DND-41 (cell line): Measurements from ENCODE around the gene HNRNPLL.
A peak's percentile ranks its signal among the peaks of the same experiment; 100 is the strongest.
"Not testable (repeated sequence)": the region's sequence is repeated elsewhere in the genome, so short reads cannot be mapped to it uniquely, and the experiment has no call there.

Experiments
- ATAC-seq: fragments of 200-7000 bp; cut with Tn5 transposase; 3 replicates; pipeline ENCODE4 v1.9.1; 2021; ENCODE audit warnings: low read depth; ENCODE audit not compliant: insufficient read depth
- DNase-seq: peaks from one replicate; pipeline ENCODE4 v3.0.0-alpha.2; 2020
- H2AFZ ChIP-seq: 2 replicates; pipeline ENCODE4 v1.6.0; 2012; ENCODE audit warnings: low read depth, low read length
- H3K27ac ChIP-seq: 2 replicates; pipeline ENCODE4 v1.5.1; 2012; ENCODE audit warnings: low read length, inconsistent platforms
- H3K27me3 ChIP-seq: fragments of 200-600 bp; sonication (generic); 2 replicates; pipeline ENCODE4 v1.6.0; 2012; ENCODE audit warnings: low read length, mild to moderate bottlenecking, inconsistent platforms; ENCODE audit not compliant: insufficient read depth, poor library complexity
- H3K36me3 ChIP-seq: 2 replicates; pipeline ENCODE4 v1.5.1; 2012; ENCODE audit warnings: low read length, inconsistent platforms; ENCODE audit not compliant: insufficient read depth
- H3K4me1 ChIP-seq: 2 replicates; pipeline ENCODE4 v1.5.1; 2012; ENCODE audit warnings: mild to moderate bottlenecking, low read length; ENCODE audit not compliant: insufficient read depth
- H3K4me2 ChIP-seq: 2 replicates; pipeline ENCODE4 v1.6.0; 2012; ENCODE audit warnings: mild to moderate bottlenecking, moderate library complexity, low read length, inconsistent platforms; ENCODE audit not compliant: insufficient read depth
- H3K4me3 ChIP-seq, 2 experiments: fragments of 200-600 bp in 1 of 2; shearing (Covaris generic) in 1 of 2; 2 replicates each; pipeline ENCODE4 v1.5.1; 2012 to 2016; ENCODE audit warnings: inconsistent platforms in 2 of 2, low read length in 2 of 2, mild to moderate bottlenecking in 2 of 2, low read depth in 1 of 2, moderate library complexity in 1 of 2
- H3K79me2 ChIP-seq: 2 replicates; pipeline ENCODE4 v1.6.0; 2012; ENCODE audit warnings: low read length, inconsistent platforms; ENCODE audit not compliant: insufficient read depth
- H3K9ac ChIP-seq: 2 replicates; pipeline ENCODE4 v1.6.0; 2012; ENCODE audit warnings: low read depth, mild to moderate bottlenecking, inconsistent platforms, low read length, moderate library complexity
- H3K9me3 ChIP-seq: 2 replicates; pipeline ENCODE4 v1.5.1; 2012; ENCODE audit warnings: low read length, moderate library complexity, mild to moderate bottlenecking, inconsistent platforms; ENCODE audit not compliant: insufficient read depth, severe bottlenecking
- H4K20me1 ChIP-seq: 2 replicates; pipeline ENCODE4 v1.6.0; 2012; ENCODE audit warnings: low read length; ENCODE audit not compliant: insufficient read depth
- EZH2 ChIP-seq: IDR thresholded peaks from 3 replicates; pipeline ENCODE4 v1.6.1; 2012; ENCODE audit warnings: borderline replicate concordance, low read depth, mild to moderate bottlenecking, moderate library complexity, low read length, inconsistent platforms; ENCODE audit not compliant: severe bottlenecking
- TF ChIP-seq, protein P1 (sequence below): IDR thresholded peaks from 2 replicates; pipeline ENCODE4 v1.5.1; 2012; ENCODE audit warnings: borderline replicate concordance, low read length, moderate library complexity, mild to moderate bottlenecking; ENCODE audit not compliant: poor library complexity, severe bottlenecking; ENCODE audit errors: extremely low read depth

HNRNPLL gene

DNA sequence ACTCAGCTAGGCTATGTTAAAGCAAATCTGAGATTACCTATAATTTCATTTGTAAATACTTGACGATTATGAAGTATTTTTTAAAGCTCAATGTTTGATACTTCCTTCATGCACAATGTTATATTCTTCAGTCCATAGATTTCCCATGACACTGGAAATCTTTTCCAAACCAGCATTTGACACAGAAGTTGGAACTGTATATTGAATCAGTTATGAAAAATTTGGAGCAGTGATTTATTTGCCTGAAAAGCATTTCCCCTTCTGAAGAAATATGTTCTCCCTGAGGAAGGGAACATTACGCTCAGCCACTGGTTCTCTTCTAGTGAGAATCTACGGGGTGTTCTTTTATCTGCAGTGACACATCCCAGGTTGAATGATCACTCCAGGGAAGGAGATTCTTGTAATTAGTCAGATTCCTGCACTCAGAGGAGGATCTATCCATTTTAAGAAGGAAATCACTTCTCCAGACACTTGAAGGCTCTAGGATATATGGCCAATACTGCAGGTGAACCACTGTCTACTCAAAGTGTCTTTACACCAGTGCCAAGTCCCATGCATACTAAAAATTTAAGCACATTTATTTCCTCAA lies 64.7 kb downstream of the HNRNPLL start:
- peaks cover 16% of the 10 kb centered on the region for H3K4me1 ChIP-seq
- H3K4me3 ChIP-seq, result no peak overlapping the region
- TF ChIP-seq EZH2, result no peak
- TF ChIP-seq, protein P1, sequence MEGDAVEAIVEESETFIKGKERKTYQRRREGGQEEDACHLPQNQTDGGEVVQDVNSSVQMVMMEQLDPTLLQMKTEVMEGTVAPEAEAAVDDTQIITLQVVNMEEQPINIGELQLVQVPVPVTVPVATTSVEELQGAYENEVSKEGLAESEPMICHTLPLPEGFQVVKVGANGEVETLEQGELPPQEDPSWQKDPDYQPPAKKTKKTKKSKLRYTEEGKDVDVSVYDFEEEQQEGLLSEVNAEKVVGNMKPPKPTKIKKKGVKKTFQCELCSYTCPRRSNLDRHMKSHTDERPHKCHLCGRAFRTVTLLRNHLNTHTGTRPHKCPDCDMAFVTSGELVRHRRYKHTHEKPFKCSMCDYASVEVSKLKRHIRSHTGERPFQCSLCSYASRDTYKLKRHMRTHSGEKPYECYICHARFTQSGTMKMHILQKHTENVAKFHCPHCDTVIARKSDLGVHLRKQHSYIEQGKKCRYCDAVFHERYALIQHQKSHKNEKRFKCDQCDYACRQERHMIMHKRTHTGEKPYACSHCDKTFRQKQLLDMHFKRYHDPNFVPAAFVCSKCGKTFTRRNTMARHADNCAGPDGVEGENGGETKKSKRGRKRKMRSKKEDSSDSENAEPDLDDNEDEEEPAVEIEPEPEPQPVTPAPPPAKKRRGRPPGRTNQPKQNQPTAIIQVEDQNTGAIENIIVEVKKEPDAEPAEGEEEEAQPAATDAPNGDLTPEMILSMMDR, result no peak
- H2AFZ ChIP-seq, result no peak overlapping the region
- no peak for DNase-seq
- H4K20me1 ChIP-seq, result 0 out of 2 replicates have a peak, but pooled peaks cover 3% of the 10 kb centered on the region
- no peak overlapping the region for H3K27ac ChIP-seq
- H3K4me2 ChIP-seq, result no peak overlapping the region
- no peak for ATAC-seq
- no peaks in the 10 kb centered on the region for H3K79me2 ChIP-seq
- no peaks in the 10 kb centered on the region for H3K36me3 ChIP-seq
- H3K27me3 ChIP-seq, result peaks cover 8% of the 10 kb centered on the region
- no peaks in the 10 kb centered on the region for H3K9me3 ChIP-seq
- H3K9ac ChIP-seq, result no peak overlapping the region

DNA sequence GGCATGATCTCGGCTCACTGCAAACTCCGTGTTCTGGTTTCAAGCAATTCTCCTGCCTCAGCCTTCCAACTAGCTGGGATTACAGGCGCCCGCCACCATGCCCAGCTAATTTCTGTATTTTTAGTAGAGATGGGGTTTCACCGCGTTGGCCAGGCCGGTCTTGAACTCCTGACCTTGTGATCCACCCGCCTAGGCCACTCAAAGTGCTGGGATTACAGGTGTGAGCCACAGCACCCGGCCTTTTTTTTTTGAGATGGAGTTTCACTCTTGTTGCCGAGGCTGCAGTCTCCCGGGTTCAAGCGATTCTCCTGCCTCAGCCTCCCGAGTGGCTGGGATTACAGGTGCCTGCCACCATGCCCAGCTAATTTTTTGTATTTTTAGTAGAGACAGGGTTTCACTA lies 65.4 kb downstream of the HNRNPLL start:
- DNase-seq, H3K36me3 ChIP-seq, H3K4me1 ChIP-seq, H3K4me2 ChIP-seq, H3K79me2 ChIP-seq, ATAC-seq, H4K20me1 ChIP-seq, H3K9me3 ChIP-seq, H3K27me3 ChIP-seq, H3K9ac ChIP-seq, H2AFZ ChIP-seq, H3K27ac ChIP-seq, H3K4me3 ChIP-seq: not testable (repeated sequence)

DNA sequence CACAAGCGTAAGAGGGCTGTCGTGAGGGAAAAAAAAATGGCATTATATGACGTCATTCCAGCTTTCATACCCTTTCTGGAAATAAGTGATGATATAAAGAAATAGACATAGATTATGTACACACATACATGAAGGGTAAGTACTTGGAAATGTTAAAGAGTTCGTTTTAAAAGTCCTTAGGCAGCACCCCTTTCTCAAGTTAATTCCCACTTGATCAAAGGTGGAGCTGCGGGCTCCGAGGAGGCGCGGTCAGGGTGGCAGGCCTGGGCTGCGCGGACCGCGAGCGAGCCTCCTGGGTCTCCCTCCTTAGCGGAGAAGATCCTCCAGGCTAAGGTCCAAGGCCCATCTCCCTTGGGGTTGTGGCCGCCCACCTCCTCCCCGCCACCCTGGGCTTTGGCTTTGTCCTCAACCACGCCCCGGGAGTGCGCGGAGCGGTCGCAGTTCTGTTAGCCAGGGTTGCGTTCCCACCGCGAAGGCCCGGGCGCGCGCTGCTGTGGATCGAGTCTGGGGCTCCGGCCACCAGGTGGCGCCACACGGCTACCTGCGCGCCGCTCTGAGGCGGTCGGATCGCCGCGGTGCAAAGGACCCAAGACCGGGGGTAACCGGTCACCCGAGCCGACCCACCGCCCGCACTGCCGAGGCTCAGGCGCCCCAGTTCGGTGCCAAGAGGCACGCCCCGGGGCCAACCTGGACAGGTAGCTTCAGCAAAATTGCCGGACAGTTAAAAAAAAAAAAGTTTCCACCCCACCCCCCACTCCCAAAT lies 66.8 kb downstream of the HNRNPLL start:
- H3K4me1 ChIP-seq, result peaks cover 7% of the 10 kb centered on the region
- H3K4me3 ChIP-seq, result peak overlapping the region in 1 of 2 experiments; percentile 48; a peak in 2 of 4 replicates
- 0 out of 2 replicates have a peak, but pooled peaks cover 3% of the 10 kb centered on the region for H4K20me1 ChIP-seq
- TF ChIP-seq, protein P1, result peak; percentile 80
- TF ChIP-seq EZH2, result no peak
- peaks cover 8% of the 10 kb centered on the region for H3K27me3 ChIP-seq
- H3K79me2 ChIP-seq, result no peaks in the 10 kb centered on the region
- H2AFZ ChIP-seq, result peak overlapping the region; percentile 52; the same call in 1 of the 2 replicates
- H3K9ac ChIP-seq, result no peak overlapping the region
- H3K4me2 ChIP-seq, result peak overlapping the region; percentile 61
- ATAC-seq (peak; percentile 98), DNase-seq (peak; percentile 76)
- H3K9me3 ChIP-seq, result no peaks in the 10 kb centered on the region
- no peak overlapping the region for H3K27ac ChIP-seq
- H3K36me3 ChIP-seq, result no peaks in the 10 kb centered on the region

DNA sequence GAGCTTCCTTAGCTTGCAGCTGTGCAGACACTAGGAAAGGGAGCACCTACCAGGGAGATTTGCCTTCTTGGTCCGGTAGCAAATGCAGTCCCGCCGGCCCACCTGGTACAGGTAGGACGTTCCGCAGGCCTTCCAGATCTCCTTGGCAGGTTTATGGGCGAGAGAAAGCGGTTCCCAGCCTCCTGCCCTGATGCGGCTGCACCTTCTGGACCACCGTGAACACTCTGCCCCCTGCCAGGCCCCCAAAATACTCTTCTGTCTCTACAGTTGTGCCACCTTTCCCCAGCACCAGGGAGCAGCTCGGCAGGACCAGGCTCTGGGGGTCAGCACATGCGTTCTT lies 67.4 kb downstream of the HNRNPLL start:
- Histone ChIP-seq H3K36me3 (no peaks in the 10 kb centered on the region), H3K27ac (no peak overlapping the region), H3K9me3 (no peaks in the 10 kb centered on the region), H3K4me1 (peaks cover 7% of the 10 kb centered on the region), H3K4me3 (no peak overlapping the region), H3K9ac (no peak overlapping the region), H3K79me2 (no peaks in the 10 kb centered on the region), H3K27me3 (peaks cover 8% of the 10 kb centered on the region), H4K20me1 (0 out of 2 replicates have a peak, but pooled peaks cover 3% of the 10 kb centered on the region), H3K4me2 (no peak overlapping the region), H2AFZ (no peak overlapping the region)
- no peak for TF ChIP-seq EZH2
- TF ChIP-seq, protein P1, result no peak
- ATAC-seq, result no peak
- DNase-seq, result no peak
